ENCODE measurements around the gene GNAT3. TPM values are rescaled to one million over a fixed set of nuclear protein-coding genes. Genes with fewer than 3 reads are reported as not detected.

Gene GNAT3
- total RNA-seq, 4 donors from 2014 or later: not detected

DNA sequence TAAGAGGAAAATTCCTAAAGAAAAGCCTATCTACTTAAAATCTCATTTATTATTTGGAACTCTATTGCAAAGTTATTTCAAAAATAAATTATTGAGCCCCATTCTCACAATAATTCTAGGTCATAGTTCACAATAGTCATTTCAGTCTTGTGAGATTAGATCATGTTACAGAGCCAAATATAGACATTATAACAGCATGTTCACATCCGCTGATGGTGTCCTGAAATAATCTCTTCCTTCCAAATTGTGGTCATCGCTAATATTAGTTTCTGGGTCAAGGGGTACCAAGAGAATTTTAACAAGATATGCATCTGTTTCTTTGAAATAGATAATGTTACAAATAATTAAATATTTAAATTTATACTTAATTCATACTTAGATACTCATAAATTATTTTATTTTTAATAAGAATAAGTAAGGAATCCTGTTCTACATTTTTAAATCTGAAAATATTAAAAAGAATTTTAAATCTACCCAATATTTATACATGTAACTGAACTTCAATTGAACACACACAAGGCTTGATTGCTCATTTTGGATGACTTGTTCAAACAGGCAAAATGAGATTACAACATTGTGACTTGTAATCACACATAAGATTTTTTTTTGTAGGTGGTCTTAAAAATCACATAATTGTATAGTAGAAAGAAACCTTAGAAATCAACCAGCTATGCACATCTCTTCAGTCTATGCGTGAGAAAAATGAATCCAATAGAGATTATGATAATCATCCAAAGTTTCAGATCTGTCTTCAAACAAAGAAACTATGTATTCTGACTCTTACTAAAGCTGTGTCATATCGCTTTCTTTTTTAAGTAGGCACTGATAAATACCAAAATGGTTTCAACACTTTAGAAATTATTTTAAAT is 13.1 kb downstream of the GNAT3 start:
- H3K27ac ChIP-seq: peak overlapping the region in 1 of 2 donors; percentile 53
- no peaks in the 10 kb centered on the region for H3K9me3 ChIP-seq
- no peak overlapping the region for H3K4me3 ChIP-seq
- no peaks in the 10 kb centered on the region for H3K27me3 ChIP-seq
- TF ChIP-seq POLR2A (IDR thresholded peaks at IDR 0.05): no peak
- TF ChIP-seq, protein P1, sequence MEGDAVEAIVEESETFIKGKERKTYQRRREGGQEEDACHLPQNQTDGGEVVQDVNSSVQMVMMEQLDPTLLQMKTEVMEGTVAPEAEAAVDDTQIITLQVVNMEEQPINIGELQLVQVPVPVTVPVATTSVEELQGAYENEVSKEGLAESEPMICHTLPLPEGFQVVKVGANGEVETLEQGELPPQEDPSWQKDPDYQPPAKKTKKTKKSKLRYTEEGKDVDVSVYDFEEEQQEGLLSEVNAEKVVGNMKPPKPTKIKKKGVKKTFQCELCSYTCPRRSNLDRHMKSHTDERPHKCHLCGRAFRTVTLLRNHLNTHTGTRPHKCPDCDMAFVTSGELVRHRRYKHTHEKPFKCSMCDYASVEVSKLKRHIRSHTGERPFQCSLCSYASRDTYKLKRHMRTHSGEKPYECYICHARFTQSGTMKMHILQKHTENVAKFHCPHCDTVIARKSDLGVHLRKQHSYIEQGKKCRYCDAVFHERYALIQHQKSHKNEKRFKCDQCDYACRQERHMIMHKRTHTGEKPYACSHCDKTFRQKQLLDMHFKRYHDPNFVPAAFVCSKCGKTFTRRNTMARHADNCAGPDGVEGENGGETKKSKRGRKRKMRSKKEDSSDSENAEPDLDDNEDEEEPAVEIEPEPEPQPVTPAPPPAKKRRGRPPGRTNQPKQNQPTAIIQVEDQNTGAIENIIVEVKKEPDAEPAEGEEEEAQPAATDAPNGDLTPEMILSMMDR (IDR thresholded peaks at IDR 0.05): no peak
- H3K4me1 ChIP-seq: peaks cover 0 to 8% of the 10 kb centered on the region in 2 donors
- intact Hi-C loops (cut with DNase I; ENCODE audit: low total_unique reads): no loop called here
- H3K36me3 ChIP-seq: no peaks in the 10 kb centered on the region
- no peak for DNase-seq

DNA sequence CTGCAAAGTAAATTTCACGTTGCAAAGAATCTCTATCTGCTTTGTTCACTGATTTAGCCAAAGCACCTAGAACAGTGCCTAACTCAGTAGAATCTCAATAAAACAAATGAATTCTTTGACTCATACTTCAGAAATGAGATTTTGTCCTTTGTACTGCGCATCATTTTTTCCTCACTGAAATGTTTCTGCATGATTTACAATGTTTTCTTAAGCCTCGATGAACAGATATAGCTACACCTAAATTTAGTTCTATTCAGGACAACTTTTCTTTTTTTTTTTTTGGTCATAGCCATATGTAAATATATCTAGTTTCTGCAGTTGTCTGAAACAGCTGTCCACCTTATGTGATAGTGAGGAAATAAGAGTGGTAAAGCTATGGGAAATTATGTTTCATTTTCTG is 15.3 kb downstream of the GNAT3 start:
- Histone ChIP-seq H3K9me3 (no peaks in the 10 kb centered on the region), H3K4me3 (no peak overlapping the region), H3K27me3 (no peaks in the 10 kb centered on the region), H3K27ac (no peak overlapping the region), H3K4me1 (peaks cover 0 to 8% of the 10 kb centered on the region in 2 donors), H3K36me3 (no peaks in the 10 kb centered on the region)
- no peak for DNase-seq
- intact Hi-C loops (cut with DNase I; ENCODE audit: low total_unique reads): no loop called here
- TF ChIP-seq, protein P1 (IDR thresholded peaks at IDR 0.05): no peak
- TF ChIP-seq POLR2A (IDR thresholded peaks at IDR 0.05): no peak

DNA sequence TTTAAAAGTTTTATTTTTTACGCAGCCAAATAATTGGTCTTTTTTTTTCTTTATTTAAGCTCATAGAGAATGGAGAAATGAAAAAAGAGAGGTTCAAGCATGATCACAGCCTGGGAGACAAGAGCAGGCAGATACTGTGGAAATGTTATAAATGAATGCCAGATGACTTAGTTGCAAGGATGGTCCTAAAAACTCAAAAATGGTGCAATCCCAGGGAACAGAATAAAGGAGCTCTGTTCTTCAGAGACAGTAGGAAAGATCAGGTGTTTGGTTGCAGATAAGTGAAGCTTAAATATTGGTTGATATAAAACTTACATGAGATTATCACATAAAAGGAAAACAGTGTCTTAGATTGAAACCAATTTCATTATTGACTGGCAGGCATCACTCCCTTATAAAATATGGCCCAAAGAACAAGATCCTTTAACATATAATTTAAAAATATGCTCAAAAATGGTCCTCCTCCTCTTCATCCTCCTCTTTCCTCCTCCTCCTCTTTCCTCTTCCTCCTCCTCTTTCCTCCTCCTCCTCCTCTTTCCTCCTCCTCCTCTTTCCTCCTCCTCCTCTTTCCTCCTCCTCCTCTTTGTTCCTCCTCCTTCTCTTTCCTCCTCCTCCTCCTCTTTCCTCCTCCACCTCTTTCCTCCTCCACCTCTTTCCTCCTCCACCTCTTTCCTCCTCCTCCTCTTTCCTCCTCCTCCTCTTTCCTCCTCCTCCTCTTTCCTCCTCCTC is 18.6 kb downstream of the GNAT3 start:
- no peaks in the 10 kb centered on the region for H3K4me1 ChIP-seq
- DNase-seq: no peak
- H3K36me3 ChIP-seq: no peaks in the 10 kb centered on the region
- no peak overlapping the region for H3K27ac ChIP-seq
- TF ChIP-seq, protein P1 (IDR thresholded peaks at IDR 0.05): no peak
- no peak for TF ChIP-seq POLR2A (IDR thresholded peaks at IDR 0.05)
- no peaks in the 10 kb centered on the region for H3K9me3 ChIP-seq
- H3K4me3 ChIP-seq: no peak overlapping the region
- intact Hi-C loops (cut with DNase I; ENCODE audit: low total_unique reads): no loop called here
- no peaks in the 10 kb centered on the region for H3K27me3 ChIP-seq

DNA sequence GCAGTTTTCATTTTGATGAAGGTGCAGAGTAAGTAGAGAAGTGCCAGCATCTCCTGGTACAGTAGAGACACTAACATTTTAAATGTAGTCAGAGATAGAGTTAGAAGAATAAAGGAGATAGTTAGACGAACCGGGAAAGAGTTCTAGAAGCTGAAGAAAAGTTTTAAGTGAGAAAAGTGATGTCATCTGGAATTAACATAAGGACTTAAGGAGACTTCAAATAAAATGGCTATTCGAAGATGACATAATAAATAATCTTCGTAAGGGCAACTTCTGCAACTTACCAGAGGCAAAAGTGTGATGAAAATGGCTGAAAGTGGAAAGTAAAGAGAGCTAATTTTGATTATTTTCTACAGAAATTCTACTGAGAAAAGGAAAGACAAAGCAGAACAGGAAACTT is 20.4 kb downstream of the GNAT3 start:
- intact Hi-C loops (cut with DNase I; ENCODE audit: low total_unique reads): no loop called here
- H3K4me3 ChIP-seq: no peak overlapping the region
- H3K27ac ChIP-seq: no peak overlapping the region
- H3K4me1 ChIP-seq: no peaks in the 10 kb centered on the region
- H3K9me3 ChIP-seq: no peaks in the 10 kb centered on the region
- no peak for DNase-seq
- TF ChIP-seq, protein P1 (IDR thresholded peaks at IDR 0.05): no peak
- no peak for TF ChIP-seq POLR2A (IDR thresholded peaks at IDR 0.05)
- no peaks in the 10 kb centered on the region for H3K36me3 ChIP-seq
- H3K27me3 ChIP-seq: no peaks in the 10 kb centered on the region

DNA sequence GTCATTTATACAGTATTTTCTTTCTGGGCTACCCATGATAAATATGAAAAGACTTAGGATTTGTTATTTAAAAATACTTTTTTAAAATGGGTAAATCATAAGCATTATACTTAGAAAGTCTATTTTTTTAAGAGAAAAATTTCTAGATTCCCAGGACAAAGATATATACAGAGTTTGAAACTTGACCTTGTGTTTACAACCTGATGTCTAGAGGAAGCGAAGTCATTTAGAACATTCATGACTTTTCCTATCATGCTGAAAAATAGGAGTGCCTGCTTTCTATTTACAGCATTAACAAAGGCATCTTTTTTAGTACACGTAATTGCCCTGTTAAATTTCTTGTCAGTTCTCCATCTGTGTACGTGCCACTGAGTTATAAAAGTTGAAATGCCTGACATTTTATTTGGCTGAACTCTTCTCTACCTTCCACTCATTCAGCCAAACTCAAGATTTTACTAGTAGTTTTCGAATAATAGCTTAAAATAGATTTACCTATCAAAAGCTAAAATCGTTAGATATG is 23.0 kb downstream of the GNAT3 start:
- H3K36me3 ChIP-seq: no peaks in the 10 kb centered on the region
- no peak for DNase-seq
- H3K9me3 ChIP-seq: no peaks in the 10 kb centered on the region
- H3K27ac ChIP-seq: no peak overlapping the region
- intact Hi-C loops (cut with DNase I; ENCODE audit: low total_unique reads): no loop called here
- no peak overlapping the region for H3K4me3 ChIP-seq
- no peaks in the 10 kb centered on the region for H3K27me3 ChIP-seq
- no peaks in the 10 kb centered on the region for H3K4me1 ChIP-seq
- TF ChIP-seq POLR2A (IDR thresholded peaks at IDR 0.05): no peak
- TF ChIP-seq, protein P1 (IDR thresholded peaks at IDR 0.05): no peak

All from uterus (tissue), 4 donors.